WTC11 (cell line): ENCODE data around the gene CACUL1.

Experiments
- CTCF ChIP-seq: fragments of 200-600 bp; IDR thresholded peaks from 2 replicates; pipeline ENCODE4 v1.8.0; 2022; ENCODE audit warnings: antibody characterized with exemption
- ERG ChIP-seq: fragments of 250-450 bp; sonication (Bioruptor Pico); IDR thresholded peaks from 2 replicates; pipeline ENCODE4 v1.8.0; 2021; ENCODE audit warnings: mild to moderate bottlenecking
- FOXK1 ChIP-seq: sonication (generic); formaldehyde crosslinking; IDR thresholded peaks from 2 replicates; pipeline ENCODE4 v1.8.0; 2022; ENCODE audit warnings: mild to moderate bottlenecking, moderate library complexity, missing genetic modification reagents
- JUN ChIP-seq: sonication (generic); formaldehyde crosslinking; IDR thresholded peaks from 2 replicates; pipeline ENCODE4 v1.8.0; 2023; ENCODE audit warnings: mild to moderate bottlenecking, missing genetic modification reagents
- MAX ChIP-seq: sonication (generic); formaldehyde crosslinking; IDR thresholded peaks from 2 replicates; pipeline ENCODE4 v1.8.0; 2022; ENCODE audit warnings: mild to moderate bottlenecking, missing genetic modification reagents
- NR1H2 ChIP-seq: sonication (generic); formaldehyde crosslinking; IDR thresholded peaks from 2 replicates; pipeline ENCODE4 v1.9.0; 2021; ENCODE audit warnings: mild to moderate bottlenecking, moderate library complexity, missing genetic modification reagents
- USF1 ChIP-seq: sonication (generic); formaldehyde crosslinking; IDR thresholded peaks from 2 replicates; pipeline ENCODE4 v1.8.0; 2022; ENCODE audit warnings: mild to moderate bottlenecking, missing genetic modification reagents
- ZBTB43 ChIP-seq: sonication (generic); formaldehyde crosslinking; IDR thresholded peaks from 2 replicates; pipeline ENCODE4 v1.8.1; 2023; ENCODE audit warnings: mild to moderate bottlenecking, missing genetic modification reagents
- ZMAT4 ChIP-seq: fragments of 250-450 bp; sonication (Bioruptor Pico); IDR thresholded peaks from 2 replicates; pipeline ENCODE4 v1.9.0; 2021; ENCODE audit warnings: mild to moderate bottlenecking
- ZNF232 ChIP-seq: sonication (generic); formaldehyde crosslinking; IDR thresholded peaks from 2 replicates; pipeline ENCODE4 v1.8.0; 2022; ENCODE audit warnings: mild to moderate bottlenecking, missing genetic modification reagents
- ZNF317 ChIP-seq: sonication (generic); formaldehyde crosslinking; IDR thresholded peaks from 2 replicates; pipeline ENCODE4 v1.8.1; 2023; ENCODE audit warnings: low read depth, mild to moderate bottlenecking, moderate library complexity, missing genetic modification reagents, borderline replicate concordance
- ZNF512 ChIP-seq: sonication (generic); formaldehyde crosslinking; IDR thresholded peaks from 2 replicates; pipeline ENCODE4 v1.8.1; 2022; ENCODE audit warnings: missing genetic modification reagents, borderline replicate concordance

GRCh38 chr10:118748041-118748440 lies 6.7 kb downstream of the CACUL1 start:
- no peak for TF ChIP-seq NR1H2
- TF ChIP-seq ZNF317 (CRISPR knock-in tag), result no peak
- TF ChIP-seq ZNF232 (CRISPR knock-in tag), result no peak
- TF ChIP-seq MAX (CRISPR knock-in tag), result no peak
- no peak for TF ChIP-seq ZMAT4 (CRISPR knock-in tag)
- no peak for TF ChIP-seq ZBTB43
- no peak for TF ChIP-seq FOXK1
- TF ChIP-seq CTCF, result no peak
- no peak for TF ChIP-seq ZNF512
- no peak for TF ChIP-seq USF1
- no peak for TF ChIP-seq JUN (CRISPR knock-in tag)
- TF ChIP-seq ERG (CRISPR knock-in tag), result no peak
